Activated T-helper 1 cell treated with anti-CD3 and anti-CD28 coated beads, Interleukin-12 subunit alpha, Interleukin-12 subunit beta, Interleukin-2, Interleukin-4 antibody, amounts not matched to agents 30 ng/mL and 10 ng/mL and 1 ng/mL, durations not matched to agents 14 hours and 24 hours and 36 hours (primary cell): ENCODE results near the gene SLC13A4. TPM values are rescaled to one million over a fixed set of nuclear protein-coding genes. Genes with fewer than 3 reads are reported as not detected.

ENCODE experiments used
- DNase-seq: peaks from one replicate; pipeline ENCODE4 v3.0.0; 2021; ENCODE audit warnings: low spot score
- H3K27ac Mint-ChIP-seq: one replicate; pipeline ENCODE4 v1.8.0; 2021; ENCODE audit warnings: mild to moderate bottlenecking, mixed read lengths
- H3K27me3 Mint-ChIP-seq: one replicate; pipeline ENCODE4 v1.8.0; 2022; ENCODE audit warnings: mild to moderate bottlenecking, moderate library complexity, mixed read lengths; ENCODE audit not compliant: insufficient read depth
- H3K36me3 Mint-ChIP-seq: one replicate; pipeline ENCODE4 v1.8.0; 2021; ENCODE audit warnings: low read depth, mixed read lengths
- H3K4me1 Mint-ChIP-seq: one replicate; pipeline ENCODE4 v1.8.0; 2021; ENCODE audit warnings: low read depth, mixed read lengths
- H3K4me3 Mint-ChIP-seq: one replicate; pipeline ENCODE4 v1.8.0; 2021; ENCODE audit warnings: mild to moderate bottlenecking, moderate library complexity, mixed read lengths
- H3K9me3 Mint-ChIP-seq: one replicate; pipeline ENCODE4 v1.8.0; 2021; ENCODE audit warnings: mixed read lengths
- intact Hi-C: fragments of 100-400 bp; cut with micrococcal nuclease; formaldehyde crosslinking; loops from one replicate; pipeline ENCODE4 v1.15.1; 2024
- total RNA-seq: library from RNA; stranded (reverse); gene quantifications from 2 replicates; pipeline ENCODE4 v1.2.3, GENCODE V29; 2022

The SLC13A4 gene
- total RNA-seq, 1 donor from 2014 or later = not detected

DNA sequence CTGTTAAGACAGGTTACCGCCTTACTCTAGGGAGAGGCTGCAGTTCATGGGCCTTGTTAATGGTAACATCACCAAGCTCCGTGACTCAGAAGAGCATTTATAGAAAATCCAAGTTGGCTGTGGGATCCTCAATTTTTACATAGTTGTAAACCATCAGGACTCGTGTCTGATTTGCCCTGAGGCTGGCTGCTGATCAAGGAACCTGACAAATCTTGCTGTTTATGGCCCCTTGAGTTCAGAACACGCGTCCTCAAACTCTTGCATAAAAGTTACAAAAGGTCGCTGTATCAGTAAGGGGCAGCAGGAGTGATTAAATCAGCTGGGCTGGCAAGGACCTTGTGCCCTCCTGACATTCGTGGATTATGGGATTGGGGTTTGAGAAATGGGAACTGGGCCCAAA lies 4.6 kb downstream of the SLC13A4 start:
- intact Hi-C loops = no loop called here
- H3K9me3 Mint-ChIP-seq = no peaks in the 10 kb centered on the region
- H3K4me3 Mint-ChIP-seq = no peak overlapping the region
- no peak overlapping the region for H3K27ac Mint-ChIP-seq
- no peak for DNase-seq
- H3K36me3 Mint-ChIP-seq = no peaks in the 10 kb centered on the region
- peaks cover 5% of the 10 kb centered on the region for H3K27me3 Mint-ChIP-seq
- H3K4me1 Mint-ChIP-seq = no peaks in the 10 kb centered on the region

DNA sequence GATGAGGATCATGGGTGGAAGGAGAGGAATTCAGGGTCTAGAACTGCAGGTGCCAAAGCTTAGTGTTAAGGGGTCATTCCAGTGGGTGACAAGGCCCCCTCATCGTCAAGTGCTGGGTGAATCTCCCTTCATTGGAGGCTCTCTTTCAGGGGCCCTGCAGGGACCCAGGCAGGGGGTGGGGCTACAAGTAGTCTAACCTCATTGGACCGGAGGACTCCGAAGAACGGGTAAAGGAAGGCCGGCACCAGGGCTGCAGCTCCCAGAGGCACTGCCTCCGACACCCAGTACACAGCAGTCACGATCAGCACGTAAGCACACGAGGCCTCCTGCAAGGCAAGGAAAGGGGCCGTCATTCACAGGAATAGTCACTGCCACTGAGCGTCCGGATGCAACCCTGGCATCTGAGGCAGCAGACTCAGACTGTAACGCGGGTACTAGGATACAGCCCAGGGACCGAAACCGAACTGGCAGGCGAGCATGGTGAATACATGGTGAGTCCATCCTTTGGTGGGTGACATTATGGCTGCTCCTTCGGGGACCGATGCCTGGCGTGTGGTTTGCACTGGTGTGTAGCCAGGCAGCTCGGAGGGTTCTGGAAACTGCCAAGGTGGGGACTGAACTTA lies 6.7 kb downstream of the SLC13A4 start:
- Mint-ChIP-seq H3K36me3 (no peaks in the 10 kb centered on the region), H3K4me3 (no peak overlapping the region), H3K4me1 (no peaks in the 10 kb centered on the region), H3K27ac (no peak overlapping the region), H3K27me3 (peaks cover 9% of the 10 kb centered on the region), H3K9me3 (no peaks in the 10 kb centered on the region)
- no peak for DNase-seq
- intact Hi-C loops = no loop called here

DNA sequence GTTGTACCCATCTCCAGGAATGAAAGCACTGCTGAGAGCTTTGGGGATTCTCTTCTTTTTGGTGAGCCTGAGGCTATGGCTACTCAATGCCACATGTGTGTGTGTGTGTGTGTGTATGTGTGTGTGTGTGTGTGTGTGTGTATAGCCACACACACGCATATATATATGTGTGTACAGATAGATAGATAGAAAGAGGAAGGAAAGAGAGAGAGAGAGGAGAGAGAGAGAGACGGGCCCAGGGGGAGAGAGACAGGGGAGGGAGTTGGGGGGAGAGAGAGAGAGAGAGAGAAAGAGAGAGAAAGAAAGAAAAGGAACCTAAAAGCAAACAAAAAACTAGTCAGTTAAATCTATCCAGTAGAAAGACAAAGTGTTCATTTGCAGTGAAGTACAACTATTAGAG lies 8.3 kb downstream of the SLC13A4 start:
- Mint-ChIP-seq H3K27me3 (peaks cover 7% of the 10 kb centered on the region), H3K27ac (no peak overlapping the region)

DNA sequence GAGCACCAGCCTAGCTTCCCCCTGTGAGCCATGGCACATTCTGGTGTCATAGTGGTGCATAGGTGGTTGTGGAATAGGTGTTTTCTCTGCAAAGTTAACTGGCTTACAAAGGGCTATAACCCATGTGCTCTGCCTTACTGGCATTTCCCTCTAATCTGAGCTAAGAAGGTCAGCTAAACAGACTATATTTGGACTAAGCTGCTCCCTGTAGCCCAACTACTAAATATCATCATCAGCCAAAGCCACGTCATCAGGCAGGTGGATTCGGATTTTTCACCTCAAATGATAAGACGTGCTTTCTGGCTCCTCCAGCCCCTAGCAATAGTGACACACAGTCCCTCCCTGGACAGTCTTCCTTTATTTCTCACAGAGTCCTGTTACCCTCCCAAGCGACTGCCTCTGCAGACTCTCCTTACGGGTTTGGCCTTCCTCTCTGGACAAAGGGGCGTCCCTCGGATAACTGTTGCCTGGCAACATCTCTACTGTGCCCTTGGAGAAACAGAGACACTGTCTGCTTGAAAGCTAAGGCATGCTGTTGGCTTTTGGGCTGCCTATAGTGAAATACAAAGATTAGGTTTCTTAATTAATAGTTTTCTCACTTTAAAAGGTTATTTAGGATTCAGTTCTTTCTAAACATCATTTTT lies 9.1 kb downstream of the SLC13A4 start:
- Mint-ChIP-seq H3K4me1 (no peaks in the 10 kb centered on the region), H3K9me3 (no peaks in the 10 kb centered on the region), H3K27ac (no peak overlapping the region), H3K36me3 (no peaks in the 10 kb centered on the region), H3K27me3 (peaks cover 7% of the 10 kb centered on the region), H3K4me3 (no peak overlapping the region)
- intact Hi-C loops = no loop called here
- no peak for DNase-seq

More for the DNA sequence above, 8.3 kb downstream of the SLC13A4 start:
- no peaks in the 10 kb centered on the region for H3K9me3 Mint-ChIP-seq
- no peak overlapping the region for H3K4me3 Mint-ChIP-seq
- no peaks in the 10 kb centered on the region for H3K36me3 Mint-ChIP-seq
- no peak for DNase-seq
- intact Hi-C loops = no loop called here
- H3K4me1 Mint-ChIP-seq = no peaks in the 10 kb centered on the region

DNA sequence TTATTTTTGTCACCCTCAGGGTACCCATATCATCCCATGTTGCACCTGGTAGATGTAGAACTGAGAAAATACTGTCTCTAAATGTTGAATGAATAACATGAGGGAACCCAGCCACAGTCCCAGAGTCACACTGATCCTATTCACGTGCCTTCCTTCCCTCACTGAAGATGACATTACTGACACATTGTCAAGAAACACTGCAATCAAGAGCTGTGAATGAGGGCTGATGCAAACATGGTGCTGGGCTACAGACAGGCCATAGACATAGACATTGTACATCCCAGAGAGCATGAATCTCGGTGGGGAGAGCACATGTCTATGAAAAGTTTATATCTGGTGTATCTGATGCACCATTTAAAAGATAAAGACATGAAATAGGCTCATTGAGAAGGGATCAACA lies 9.8 kb downstream of the SLC13A4 start:
- Mint-ChIP-seq H3K27ac (no peak overlapping the region), H3K36me3 (no peaks in the 10 kb centered on the region), H3K4me3 (no peak overlapping the region), H3K9me3 (no peaks in the 10 kb centered on the region), H3K4me1 (no peaks in the 10 kb centered on the region), H3K27me3 (peaks cover 7% of the 10 kb centered on the region)
- DNase-seq = no peak
- intact Hi-C loops = no loop called here

DNA sequence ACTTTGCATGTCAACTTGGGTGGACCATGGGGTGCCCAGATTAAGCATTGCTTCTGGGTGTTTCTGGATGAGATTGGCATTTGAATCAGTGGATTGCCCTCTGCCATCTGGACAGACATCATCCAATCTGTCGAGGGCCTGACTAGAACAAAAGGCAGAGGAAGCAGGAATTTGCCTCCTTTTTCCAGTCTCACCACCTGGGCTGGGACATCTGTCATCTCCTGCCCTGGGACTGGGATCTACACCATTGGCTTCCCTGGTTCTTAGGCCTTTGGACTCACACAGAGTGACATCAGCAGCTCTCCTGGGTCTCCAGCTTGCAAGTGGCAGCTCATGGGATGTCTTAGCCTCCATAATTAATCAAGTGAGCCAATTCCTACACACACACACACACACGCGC lies 10.3 kb downstream of the SLC13A4 start:
- Mint-ChIP-seq H3K4me1 (no peaks in the 10 kb centered on the region), H3K27me3 (peaks cover 7% of the 10 kb centered on the region), H3K9me3 (no peaks in the 10 kb centered on the region), H3K27ac (no peak overlapping the region), H3K4me3 (no peak overlapping the region), H3K36me3 (no peaks in the 10 kb centered on the region)
- intact Hi-C loops = no loop called here
- DNase-seq = no peak

DNA sequence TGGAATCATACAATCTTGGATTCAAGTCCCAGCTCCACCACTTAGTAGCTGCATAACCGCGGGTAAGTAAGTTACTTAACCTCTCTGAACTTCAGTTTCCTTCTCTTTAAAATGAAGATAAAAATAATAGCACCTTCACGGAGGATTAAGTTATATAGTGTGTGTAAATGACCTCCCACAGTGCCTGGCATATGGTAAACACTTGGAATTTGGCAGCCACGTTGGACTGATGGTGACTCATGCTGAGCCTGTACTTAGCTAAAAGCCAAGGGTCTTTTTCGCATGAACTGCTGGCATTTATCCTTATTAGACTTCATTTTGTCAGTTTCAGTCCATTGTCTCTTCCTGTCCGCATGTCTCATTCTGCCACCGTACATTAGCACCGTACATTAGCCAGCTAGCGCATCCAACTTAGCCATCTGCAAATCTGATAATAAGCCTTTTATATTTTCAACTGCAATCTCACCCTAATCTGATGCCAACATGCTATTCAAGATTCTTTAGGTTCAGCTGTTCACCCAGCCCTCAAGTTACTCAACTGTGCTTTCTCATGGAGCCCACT lies 11.2 kb downstream of the SLC13A4 start:
- intact Hi-C loops = no loop called here
- Mint-ChIP-seq H3K4me1 (no peaks in the 10 kb centered on the region), H3K27me3 (peaks cover 6% of the 10 kb centered on the region), H3K9me3 (no peaks in the 10 kb centered on the region), H3K4me3 (no peak overlapping the region), H3K36me3 (no peaks in the 10 kb centered on the region), H3K27ac (no peak overlapping the region)
- DNase-seq = no peak

DNA sequence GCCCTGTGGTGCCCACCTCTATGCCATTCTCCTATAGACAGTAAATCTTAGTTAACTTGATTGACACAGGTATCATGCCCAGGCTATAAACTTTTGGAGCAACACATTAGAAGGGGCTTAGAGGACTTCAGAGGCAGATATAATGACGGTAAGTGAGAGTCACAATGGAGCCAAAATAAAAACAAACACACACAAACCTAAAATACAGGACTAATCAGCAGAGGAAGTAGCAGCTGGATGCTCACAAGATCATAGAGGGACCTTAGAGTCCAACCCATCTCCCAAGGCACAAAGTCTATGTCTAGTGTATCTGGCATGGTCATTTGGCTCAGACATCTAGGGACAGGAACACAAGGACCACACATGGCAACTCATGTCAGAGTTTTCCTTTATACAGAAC lies 12.3 kb downstream of the SLC13A4 start:
- H3K4me3 Mint-ChIP-seq = no peak overlapping the region

DNA sequence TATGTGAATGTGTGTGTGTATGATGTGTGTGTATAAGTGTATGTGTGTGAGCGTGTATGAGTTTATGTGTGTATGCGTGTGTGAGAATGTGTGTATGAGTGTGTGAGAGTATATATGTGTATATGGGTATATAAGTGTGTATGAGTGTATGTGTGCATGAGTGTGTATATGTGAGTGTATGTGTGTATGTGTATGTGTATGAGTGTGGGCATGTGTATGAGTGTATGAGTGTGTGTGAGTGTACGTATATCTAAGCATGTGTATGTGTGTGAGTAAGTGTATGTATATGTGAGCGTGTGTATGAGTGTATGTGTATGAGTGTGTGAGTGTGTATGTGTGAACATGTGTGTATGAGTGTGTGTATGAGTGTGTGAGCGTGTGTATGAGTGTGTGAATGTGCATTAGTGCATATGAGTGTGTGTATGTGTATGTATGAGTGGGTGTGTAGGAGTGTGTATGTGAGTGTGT lies 12.9 kb downstream of the SLC13A4 start:
- intact Hi-C loops = no loop called here
- Mint-ChIP-seq H3K36me3 (no peaks in the 10 kb centered on the region), H3K4me3 (no peak overlapping the region), H3K9me3 (no peaks in the 10 kb centered on the region), H3K27ac (no peak overlapping the region), H3K27me3 (peaks cover 6% of the 10 kb centered on the region), H3K4me1 (no peaks in the 10 kb centered on the region)
- no peak for DNase-seq

More for the DNA sequence above, 12.3 kb downstream of the SLC13A4 start:
- H3K36me3 Mint-ChIP-seq = no peaks in the 10 kb centered on the region
- H3K27ac Mint-ChIP-seq = no peak overlapping the region
- H3K4me1 Mint-ChIP-seq = no peaks in the 10 kb centered on the region
- peaks cover 6% of the 10 kb centered on the region for H3K27me3 Mint-ChIP-seq
- no peak for DNase-seq
- no peaks in the 10 kb centered on the region for H3K9me3 Mint-ChIP-seq
- intact Hi-C loops = no loop called here

DNA sequence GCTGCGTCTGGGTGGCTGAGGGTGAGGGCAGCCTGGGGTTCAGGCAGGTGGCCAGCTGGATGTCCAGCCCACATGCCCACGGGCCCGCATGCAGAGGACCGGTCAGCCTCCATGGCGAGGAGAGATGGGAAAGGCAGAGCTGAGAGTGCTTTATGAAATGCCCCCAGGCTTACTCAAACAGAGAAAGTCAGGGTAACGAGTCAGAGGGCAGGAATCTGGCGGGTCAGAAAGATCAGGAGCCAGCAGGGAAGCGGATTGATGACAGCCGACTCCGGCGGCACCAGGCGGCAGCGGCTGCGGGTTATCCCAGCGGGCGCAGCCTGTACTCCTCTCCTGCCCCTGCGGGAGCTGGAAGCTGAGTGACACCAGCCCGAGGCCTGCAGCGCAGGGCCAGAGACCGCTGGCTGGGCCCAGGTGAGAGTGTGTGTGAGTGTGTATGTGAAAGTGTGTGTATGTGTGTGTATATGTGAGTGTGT lies 13.4 kb downstream of the SLC13A4 start:
- Mint-ChIP-seq H3K27me3 (peaks cover 6% of the 10 kb centered on the region), H3K9me3 (no peaks in the 10 kb centered on the region), H3K27ac (no peak overlapping the region), H3K4me1 (no peaks in the 10 kb centered on the region), H3K4me3 (no peak overlapping the region), H3K36me3 (no peaks in the 10 kb centered on the region)
- intact Hi-C loops = no loop called here
- DNase-seq = no peak

DNA sequence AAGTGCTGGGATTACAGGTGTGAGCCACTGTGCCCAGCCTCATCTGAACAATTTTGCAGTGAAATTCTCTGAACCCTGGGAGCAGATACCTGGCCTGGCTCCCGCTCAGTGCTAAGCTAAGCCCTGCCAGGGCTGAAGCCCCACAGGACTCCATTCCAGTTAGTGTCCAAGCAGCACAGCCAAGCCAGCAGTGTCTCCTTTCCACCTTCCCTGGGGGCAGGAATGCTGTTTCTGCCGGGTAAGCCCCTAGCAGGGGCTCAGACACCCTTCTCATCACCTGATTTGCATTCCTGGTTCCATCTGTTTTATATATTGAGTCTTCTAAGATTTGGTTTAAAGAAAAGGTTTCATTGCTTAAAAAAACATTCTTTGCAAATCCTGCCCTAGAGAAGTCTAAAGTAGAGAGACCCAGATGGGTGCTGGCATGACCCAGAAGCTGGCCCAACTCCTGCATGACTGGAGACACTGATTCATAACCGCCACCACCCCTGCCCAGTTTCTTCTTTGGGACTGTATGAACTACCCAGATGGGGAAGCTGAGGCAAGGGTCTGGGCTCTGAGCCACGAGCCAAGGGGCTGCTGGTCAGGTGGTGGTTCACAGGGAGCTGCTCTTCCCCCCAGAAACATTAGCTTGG lies 14.0 kb downstream of the SLC13A4 start:
- DNase-seq = no peak
- intact Hi-C loops = no loop called here
- no peak overlapping the region for H3K4me3 Mint-ChIP-seq
- H3K27me3 Mint-ChIP-seq = peaks cover 6% of the 10 kb centered on the region
- H3K36me3 Mint-ChIP-seq = no peaks in the 10 kb centered on the region
- H3K9me3 Mint-ChIP-seq = no peaks in the 10 kb centered on the region
- no peak overlapping the region for H3K27ac Mint-ChIP-seq
- H3K4me1 Mint-ChIP-seq = no peaks in the 10 kb centered on the region

DNA sequence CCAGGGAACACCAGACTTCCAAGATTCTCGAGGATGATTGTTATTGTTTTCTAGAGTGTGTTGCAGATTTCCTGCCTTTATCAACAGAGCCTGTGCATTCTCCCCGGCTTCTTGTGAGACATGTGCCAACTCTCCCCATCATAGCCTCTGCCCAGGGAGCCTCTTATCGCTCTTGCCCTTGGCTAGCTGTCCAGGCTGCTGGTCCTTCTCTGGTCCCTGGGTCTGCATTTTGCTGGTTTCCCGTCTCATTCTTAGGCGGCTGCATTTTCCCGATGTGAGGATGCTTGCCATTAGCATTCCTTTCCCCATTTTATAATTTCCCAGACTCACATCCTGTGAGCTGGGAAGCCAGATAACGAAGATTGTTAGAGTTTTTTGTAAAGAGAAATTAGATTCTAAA lies 15.2 kb downstream of the SLC13A4 start:
- DNase-seq = no peak
- Mint-ChIP-seq H3K4me1 (no peaks in the 10 kb centered on the region), H3K36me3 (no peaks in the 10 kb centered on the region), H3K27me3 (no peaks in the 10 kb centered on the region), H3K9me3 (no peaks in the 10 kb centered on the region), H3K4me3 (no peak overlapping the region), H3K27ac (no peak overlapping the region)
- intact Hi-C loops = no loop called here

DNA sequence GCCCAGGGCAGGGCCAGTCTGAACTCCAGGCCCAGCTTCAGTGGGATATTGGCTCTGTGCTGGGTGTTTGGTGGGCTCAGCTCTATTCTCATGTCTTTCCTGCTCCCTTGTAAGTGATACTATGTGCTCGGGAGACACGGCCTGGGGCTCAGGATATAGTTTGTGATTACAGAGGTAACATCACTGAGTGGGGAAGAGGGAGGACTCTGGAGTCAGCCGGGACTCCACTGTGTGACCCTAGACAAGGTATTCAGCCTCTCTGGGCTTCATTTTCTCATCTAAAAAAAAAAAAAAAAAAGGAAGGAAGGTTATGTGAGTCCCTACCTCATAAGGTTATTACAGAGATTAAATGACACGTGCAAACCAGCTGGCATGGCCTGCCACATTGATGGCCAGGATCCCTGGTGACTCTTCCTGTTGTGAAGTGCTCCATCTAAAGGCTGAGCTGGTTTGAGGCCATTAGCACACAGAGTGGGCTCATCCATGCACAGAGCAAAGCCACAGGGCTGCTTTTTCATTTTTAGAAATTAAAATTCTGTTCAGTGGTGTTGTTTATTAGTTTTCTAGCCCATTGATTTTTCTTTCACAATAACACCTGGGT lies 15.7 kb downstream of the SLC13A4 start:
- H3K4me1 Mint-ChIP-seq = no peaks in the 10 kb centered on the region
- H3K4me3 Mint-ChIP-seq = no peak overlapping the region
- H3K27ac Mint-ChIP-seq = no peak overlapping the region
- DNase-seq = no peak
- H3K27me3 Mint-ChIP-seq = no peaks in the 10 kb centered on the region
- H3K9me3 Mint-ChIP-seq = no peaks in the 10 kb centered on the region
- intact Hi-C loops = no loop called here
- no peaks in the 10 kb centered on the region for H3K36me3 Mint-ChIP-seq
